ENCODE measurements around the gene TBC1D22A.

GRCh38 chr22:46779023-46779422 lies 16.6 kb downstream of the TBC1D22A start:
- TF ChIP-seq CTCF (IDR thresholded peaks at IDR 0.05) (no peak), EZH2 (IDR thresholded peaks at IDR 0.05) (no peak)

Measured in neural progenitor cell (in vitro differentiated cells).